ENCODE data around the gene PDE11A.

PDE11A gene

GRCh38 chr2:177592397-177592796, 480.2 kb downstream of the PDE11A start:
- in situ Hi-C loops (cut with MboI; ENCODE audit: low pct_unique_long_range_greater_than_20kb, low sequenced_read_pairs, unreplicated experiment) = no loop called here
- TF ChIP-seq CTCF (IDR thresholded peaks at IDR 0.05; ENCODE audit: extremely low read depth, insufficient read depth, missing control alignments) = no peak
- DNase-seq (ENCODE audit: low spot score) = no peak

- TF ChIP-seq CTCF (IDR thresholded peaks at IDR 0.05; ENCODE audit: extremely low read depth, insufficient read depth, missing control alignments) = no peak
- no peak for DNase-seq (ENCODE audit: low spot score)
- in situ Hi-C loops (cut with MboI; ENCODE audit: low pct_unique_long_range_greater_than_20kb, low sequenced_read_pairs, unreplicated experiment) = no loop called here
These were observed 483.4 kb downstream of the PDE11A start for GRCh38 chr2:177589186-177589585.

GRCh38 chr2:177588671-177589070, 483.9 kb downstream of the PDE11A start:
- no peak for TF ChIP-seq CTCF (IDR thresholded peaks at IDR 0.05; ENCODE audit: extremely low read depth, insufficient read depth, missing control alignments)
- in situ Hi-C loops (cut with MboI; ENCODE audit: low pct_unique_long_range_greater_than_20kb, low sequenced_read_pairs, unreplicated experiment) = no loop called here
- DNase-seq (ENCODE audit: low spot score) = no peak

GRCh38 chr2:177587371-177587770, 485.2 kb downstream of the PDE11A start:
- in situ Hi-C loops (cut with MboI; ENCODE audit: low pct_unique_long_range_greater_than_20kb, low sequenced_read_pairs, unreplicated experiment) = no loop called here
- no peak for DNase-seq (ENCODE audit: low spot score)

GRCh38 chr2:177586154-177586553, 486.4 kb downstream of the PDE11A start:
- in situ Hi-C loops (cut with MboI; ENCODE audit: low pct_unique_long_range_greater_than_20kb, low sequenced_read_pairs, unreplicated experiment) = no loop called here
- no peak for TF ChIP-seq CTCF (IDR thresholded peaks at IDR 0.05; ENCODE audit: extremely low read depth, insufficient read depth, missing control alignments)
- DNase-seq (ENCODE audit: low spot score) = no peak

More at GRCh38 chr2:177587371-177587770, 485.2 kb downstream of the PDE11A start:
- no peak for TF ChIP-seq CTCF (IDR thresholded peaks at IDR 0.05; ENCODE audit: extremely low read depth, insufficient read depth, missing control alignments)

GRCh38 chr2:177585234-177585863, 487.2 kb downstream of the PDE11A start:
- in situ Hi-C loops (cut with MboI; ENCODE audit: low pct_unique_long_range_greater_than_20kb, low sequenced_read_pairs, unreplicated experiment) = no loop called here
- DNase-seq (ENCODE audit: low spot score) = no peak
- TF ChIP-seq CTCF (IDR thresholded peaks at IDR 0.05; ENCODE audit: extremely low read depth, insufficient read depth, missing control alignments) = no peak

All from GM13977 (cell line).